Stimulated activated naive B cell treated with anti-CD40 and anti-IgM and Interleukin-4, amounts not matched to agents 10 μg/mL and 1 μg/mL and 100 μg/mL, for 72 hours (primary cell): ENCODE results near the gene WNT4.

Experiments
- ATAC-seq, 2 donors: fragments of 150-1000 bp; cut with Tn5 transposase; replicated peaks; 2 replicates each; pipeline ENCODE4 v1.10.0; 2021; ENCODE audit warnings: moderate library complexity in 1 of 2
- DNase-seq: peaks from one replicate; pipeline ENCODE4 v3.0.0; 2021
- H3K27ac Mint-ChIP-seq: one replicate; pipeline ENCODE4 v1.8.0; 2022; ENCODE audit warnings: mild to moderate bottlenecking, mixed read lengths
- H3K27me3 Mint-ChIP-seq, 2 donors: one replicate each; pipeline ENCODE4 v1.8.0; 2022; ENCODE audit warnings: mixed read lengths in 2 of 2
- H3K36me3 Mint-ChIP-seq, 2 donors: one replicate each; pipeline ENCODE4 v1.8.0; 2022; ENCODE audit warnings: mixed read lengths in 2 of 2, mild to moderate bottlenecking in 1 of 2
- H3K4me1 Mint-ChIP-seq, 2 donors: one replicate each; pipeline ENCODE4 v1.8.0; 2022; ENCODE audit warnings: mixed read lengths in 2 of 2, mild to moderate bottlenecking in 1 of 2
- H3K4me3 Mint-ChIP-seq, 2 donors: one replicate each; pipeline ENCODE4 v1.8.0; 2022; ENCODE audit warnings: mild to moderate bottlenecking in 2 of 2, mixed read lengths in 2 of 2, moderate library complexity in 1 of 2
- H3K9me3 Mint-ChIP-seq, 2 donors: one replicate each; pipeline ENCODE4 v1.8.0; 2022; ENCODE audit warnings: mixed read lengths in 2 of 2, mild to moderate bottlenecking in 1 of 2

The WNT4 gene

GRCh38 chr1:22118291-22118992, 24.5 kb downstream of the WNT4 start:
- Mint-ChIP-seq H3K36me3 (peaks cover 43 to 61% of the 10 kb centered on the region in 2 donors), H3K4me1 (peaks cover 50 to 79% of the 10 kb centered on the region in 2 donors), H3K9me3 (no peaks in the 10 kb centered on the region), H3K4me3 (peak overlapping the region in 1 of 2 donors; percentile 47), H3K27ac (peak overlapping the region; percentile 89), H3K27me3 (no peaks in the 10 kb centered on the region)
- ATAC-seq (peak in 1 of 2 donors; percentile 9), DNase-seq (no peak)

DNA sequence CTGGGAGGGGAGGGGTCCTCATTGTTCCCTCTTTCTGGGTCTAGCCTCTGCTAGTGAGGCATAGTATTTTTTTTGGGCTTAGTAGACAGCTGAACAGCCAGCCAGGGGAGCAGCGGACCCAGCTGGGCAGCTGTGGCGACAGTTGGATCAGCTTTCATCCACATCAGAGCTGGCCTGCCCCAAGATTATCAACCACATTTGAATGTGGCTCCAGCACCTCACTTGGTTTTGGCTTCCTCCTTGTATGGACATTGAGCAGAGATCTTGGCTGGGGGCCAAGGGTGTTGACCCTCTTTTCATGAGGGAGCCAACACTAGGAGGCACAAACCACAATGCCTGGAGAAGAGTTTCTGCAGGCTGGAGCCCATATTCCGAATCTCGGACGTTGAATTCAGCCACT, 25.0 kb downstream of the WNT4 start:
- no peak for DNase-seq
- Mint-ChIP-seq H3K27me3 (no peaks in the 10 kb centered on the region), H3K9me3 (no peaks in the 10 kb centered on the region), H3K27ac (peak overlapping the region; percentile 52), H3K4me1 (peaks cover 55 to 85% of the 10 kb centered on the region in 2 donors), H3K36me3 (peaks cover 48 to 67% of the 10 kb centered on the region in 2 donors), H3K4me3 (no peak overlapping the region)
- ATAC-seq = no peak

- peaks cover 50 to 69% of the 10 kb centered on the region in 2 donors for H3K36me3 Mint-ChIP-seq
- DNase-seq (no peak), ATAC-seq (no peak)
- no peaks in the 10 kb centered on the region for H3K27me3 Mint-ChIP-seq
- peak overlapping the region; percentile 70 for H3K27ac Mint-ChIP-seq
- H3K9me3 Mint-ChIP-seq = no peaks in the 10 kb centered on the region
- H3K4me1 Mint-ChIP-seq = peaks cover 57 to 90% of the 10 kb centered on the region in 2 donors
- H3K4me3 Mint-ChIP-seq = peak overlapping the region in 1 of 2 donors; percentile 46
Observed at GRCh38 chr1:22117238-22117637, 25.7 kb downstream of the WNT4 start.

- peak overlapping the region; percentile 87 for H3K27ac Mint-ChIP-seq
- H3K36me3 Mint-ChIP-seq = peaks cover 37 to 65% of the 10 kb centered on the region in 2 donors
- ATAC-seq = no peak
- no peak for DNase-seq
- H3K9me3 Mint-ChIP-seq = no peaks in the 10 kb centered on the region
- H3K27me3 Mint-ChIP-seq = no peaks in the 10 kb centered on the region
- H3K4me3 Mint-ChIP-seq = no peak overlapping the region
- H3K4me1 Mint-ChIP-seq = peaks cover 58 to 86% of the 10 kb centered on the region in 2 donors
Observed at GRCh38 chr1:22115286-22115685, 27.6 kb downstream of the WNT4 start.

GRCh38 chr1:22114083-22115012, 28.5 kb downstream of the WNT4 start:
- H3K9me3 Mint-ChIP-seq = no peaks in the 10 kb centered on the region
- H3K36me3 Mint-ChIP-seq = peaks cover 32 to 59% of the 10 kb centered on the region in 2 donors
- H3K4me1 Mint-ChIP-seq = peaks cover 58 to 81% of the 10 kb centered on the region in 2 donors
- H3K27ac Mint-ChIP-seq = peak overlapping the region; percentile 87
- no peaks in the 10 kb centered on the region for H3K27me3 Mint-ChIP-seq
- no peak overlapping the region for H3K4me3 Mint-ChIP-seq
- no peak for ATAC-seq
- DNase-seq = no peak

GRCh38 chr1:22112554-22112953, 30.3 kb downstream of the WNT4 start:
- Mint-ChIP-seq H3K4me3 (no peak overlapping the region), H3K9me3 (no peaks in the 10 kb centered on the region), H3K27ac (peak overlapping the region; percentile 47), H3K36me3 (peaks cover 26 to 54% of the 10 kb centered on the region in 2 donors), H3K27me3 (no peaks in the 10 kb centered on the region), H3K4me1 (peaks cover 46 to 71% of the 10 kb centered on the region in 2 donors)
- ATAC-seq (no peak), DNase-seq (no peak)

GRCh38 chr1:22111620-22112019, 31.3 kb downstream of the WNT4 start:
- Mint-ChIP-seq H3K36me3 (peaks cover 25 to 50% of the 10 kb centered on the region in 2 donors), H3K4me1 (peaks cover 40 to 61% of the 10 kb centered on the region in 2 donors)
- no peak for ATAC-seq

GRCh38 chr1:22111115-22111514, 31.8 kb downstream of the WNT4 start:
- peaks cover 39 to 56% of the 10 kb centered on the region in 2 donors for H3K4me1 Mint-ChIP-seq

More at GRCh38 chr1:22111620-22112019, 31.3 kb downstream of the WNT4 start:
- H3K27me3 Mint-ChIP-seq = no peaks in the 10 kb centered on the region
- H3K4me3 Mint-ChIP-seq = no peak overlapping the region
- no peak for DNase-seq
- no peaks in the 10 kb centered on the region for H3K9me3 Mint-ChIP-seq
- no peak overlapping the region for H3K27ac Mint-ChIP-seq

GRCh38 chr1:22110016-22110415, 32.9 kb downstream of the WNT4 start:
- DNase-seq = no peak
- Mint-ChIP-seq H3K4me1 (peaks cover 36 to 53% of the 10 kb centered on the region in 2 donors), H3K27ac (no peak overlapping the region), H3K36me3 (peaks cover 26 to 50% of the 10 kb centered on the region in 2 donors), H3K27me3 (no peaks in the 10 kb centered on the region), H3K4me3 (no peak overlapping the region), H3K9me3 (no peaks in the 10 kb centered on the region)
- no peak for ATAC-seq

More at GRCh38 chr1:22111115-22111514, 31.8 kb downstream of the WNT4 start:
- peaks cover 25 to 48% of the 10 kb centered on the region in 2 donors for H3K36me3 Mint-ChIP-seq
- H3K4me3 Mint-ChIP-seq = no peak overlapping the region
- no peak for DNase-seq
- H3K27ac Mint-ChIP-seq = peak overlapping the region; percentile 73
- no peaks in the 10 kb centered on the region for H3K27me3 Mint-ChIP-seq
- H3K9me3 Mint-ChIP-seq = no peaks in the 10 kb centered on the region
- no peak for ATAC-seq

DNA sequence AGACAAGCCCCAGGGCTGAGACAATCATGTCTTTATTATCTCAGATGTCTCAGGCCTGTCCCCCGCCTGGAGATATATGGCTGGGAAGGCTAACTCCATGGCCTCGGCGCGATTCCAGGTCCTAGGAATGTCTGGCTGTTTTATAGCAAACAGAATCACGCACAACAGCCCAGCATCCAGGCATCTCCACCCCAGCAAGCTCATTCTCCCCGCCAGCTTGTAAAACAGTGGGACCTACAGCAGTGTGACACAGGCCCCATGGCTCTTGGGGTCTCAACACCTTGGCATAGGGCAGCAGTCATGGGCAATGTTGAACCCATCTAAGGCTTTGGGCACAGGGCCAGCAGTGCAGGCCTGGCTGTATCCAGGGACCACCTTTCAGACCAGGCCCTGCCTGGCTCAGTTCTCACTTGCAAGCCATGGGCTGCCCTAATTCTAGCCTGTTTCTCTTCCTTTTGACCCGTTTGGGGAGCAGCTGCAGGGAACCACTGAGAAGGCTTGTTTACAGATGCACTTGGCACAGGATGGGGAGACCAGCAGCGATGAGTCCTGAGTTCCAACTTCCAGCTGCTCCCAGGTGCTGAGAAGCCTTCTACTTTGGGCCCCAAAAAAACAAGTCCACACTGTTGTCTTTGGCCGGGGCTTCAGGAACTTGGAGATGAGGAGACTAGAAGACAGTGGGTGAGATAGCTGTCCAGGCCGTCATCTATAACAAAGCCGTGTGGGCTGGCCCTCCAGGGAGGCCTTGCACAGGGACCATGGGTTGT, 34.4 kb downstream of the WNT4 start:
- Mint-ChIP-seq H3K27me3 (no peaks in the 10 kb centered on the region), H3K4me1 (peaks cover 37 to 53% of the 10 kb centered on the region in 2 donors), H3K36me3 (peaks cover 35 to 57% of the 10 kb centered on the region in 2 donors), H3K4me3 (no peak overlapping the region), H3K9me3 (peaks cover 0 to under 1% of the 10 kb centered on the region in 2 donors), H3K27ac (peak overlapping the region; percentile 42)
- no peak for DNase-seq
- no peak for ATAC-seq

- H3K27ac Mint-ChIP-seq = no peak overlapping the region
- no peak for DNase-seq
- H3K4me3 Mint-ChIP-seq = no peak overlapping the region
- H3K27me3 Mint-ChIP-seq = no peaks in the 10 kb centered on the region
- H3K4me1 Mint-ChIP-seq = peaks cover 31 to 45% of the 10 kb centered on the region in 2 donors
- peaks cover 35 to 53% of the 10 kb centered on the region in 2 donors for H3K36me3 Mint-ChIP-seq
- ATAC-seq = no peak
- peaks cover 0 to 3% of the 10 kb centered on the region in 2 donors for H3K9me3 Mint-ChIP-seq
Observed at GRCh38 chr1:22107126-22107525, 35.8 kb downstream of the WNT4 start.

DNA sequence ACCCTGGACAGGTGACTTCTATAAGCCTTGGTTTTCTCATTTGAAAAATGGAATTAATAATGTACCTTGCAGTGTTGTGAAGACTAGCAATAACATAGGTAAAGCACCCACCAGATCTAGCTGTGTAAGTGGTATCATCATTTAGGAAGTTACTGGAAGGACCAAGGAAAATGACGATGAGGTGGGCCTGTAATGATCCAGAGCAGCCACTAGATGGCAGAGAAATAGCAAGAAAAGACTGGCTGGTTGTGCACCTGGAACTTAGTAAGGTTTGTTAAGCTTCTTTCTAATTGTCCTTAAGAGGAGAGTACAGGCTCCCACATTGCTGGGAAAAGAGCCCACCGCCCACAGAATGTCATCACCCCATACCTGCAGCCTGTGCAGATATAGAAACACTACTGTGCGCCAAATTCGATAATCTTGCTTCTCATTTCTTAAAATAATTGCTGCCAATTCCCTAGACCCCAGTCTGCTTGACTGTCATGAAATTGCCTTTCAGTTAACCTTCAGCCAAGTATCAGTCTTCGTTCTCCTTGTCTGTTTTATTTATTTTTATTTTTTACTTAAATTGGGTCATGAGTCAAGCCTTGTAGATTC, 37.2 kb downstream of the WNT4 start:
- DNase-seq = no peak
- ATAC-seq = peak; percentile 42 to 55
- Mint-ChIP-seq H3K4me1 (peaks cover 31 to 40% of the 10 kb centered on the region in 2 donors), H3K27ac (peak overlapping the region; percentile 91), H3K4me3 (no peak overlapping the region), H3K27me3 (no peaks in the 10 kb centered on the region), H3K36me3 (peaks cover 38 to 50% of the 10 kb centered on the region in 2 donors), H3K9me3 (peaks cover 0 to 3% of the 10 kb centered on the region in 2 donors)

- Mint-ChIP-seq H3K4me1 (peaks cover 38 to 48% of the 10 kb centered on the region in 2 donors), H3K27ac (peak overlapping the region; percentile 91), H3K9me3 (peaks cover 0 to 3% of the 10 kb centered on the region in 2 donors), H3K27me3 (no peaks in the 10 kb centered on the region), H3K4me3 (no peak overlapping the region), H3K36me3 (peaks cover 38 to 57% of the 10 kb centered on the region in 2 donors)
- DNase-seq = peak; percentile 17
- ATAC-seq = peak; percentile 50 to 89
Observed at GRCh38 chr1:22104865-22105437, 37.9 kb downstream of the WNT4 start.
